ENCODE data around the gene COX6B2.
"Not testable (repeated sequence)": the region's sequence is repeated elsewhere in the genome, so short reads cannot be mapped to it uniquely, and the experiment has no call there.

The COX6B2 gene, protein sequence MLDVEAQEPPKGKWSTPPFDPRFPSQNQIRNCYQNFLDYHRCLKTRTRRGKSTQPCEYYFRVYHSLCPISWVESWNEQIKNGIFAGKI

DNA sequence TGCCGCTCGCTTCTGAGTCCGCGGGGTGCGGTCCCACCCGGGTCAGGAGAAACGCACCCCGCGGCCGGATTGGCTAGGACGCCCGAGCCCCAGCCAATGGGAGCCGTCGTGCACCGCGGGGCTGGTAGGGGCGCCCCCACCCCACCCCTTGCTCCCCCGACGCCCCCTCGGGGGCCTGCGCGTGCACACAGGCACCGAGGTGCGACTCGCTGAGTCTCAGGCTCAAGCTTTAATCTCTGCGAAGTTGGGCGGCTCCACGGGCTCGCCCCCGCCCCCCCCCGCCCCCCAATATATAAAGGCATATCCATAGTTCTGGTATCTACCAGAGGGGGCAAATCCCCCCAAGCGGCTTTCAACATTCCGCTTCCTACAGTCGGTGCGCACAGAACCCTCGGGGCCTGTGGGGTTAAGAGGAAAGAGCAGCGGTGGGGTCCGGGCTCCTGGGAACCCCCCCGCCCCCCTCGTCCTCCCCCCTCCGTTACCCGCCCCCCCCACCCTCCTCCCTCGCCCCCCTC is at the start of gene COX6B2:
TSS of gene COX6B2 (minus strand) at position 22 of the 515 bp plus-strand sequence. CDS start 198 bp downstream, outside the sequence.
- no peak for DNase-seq

DNA sequence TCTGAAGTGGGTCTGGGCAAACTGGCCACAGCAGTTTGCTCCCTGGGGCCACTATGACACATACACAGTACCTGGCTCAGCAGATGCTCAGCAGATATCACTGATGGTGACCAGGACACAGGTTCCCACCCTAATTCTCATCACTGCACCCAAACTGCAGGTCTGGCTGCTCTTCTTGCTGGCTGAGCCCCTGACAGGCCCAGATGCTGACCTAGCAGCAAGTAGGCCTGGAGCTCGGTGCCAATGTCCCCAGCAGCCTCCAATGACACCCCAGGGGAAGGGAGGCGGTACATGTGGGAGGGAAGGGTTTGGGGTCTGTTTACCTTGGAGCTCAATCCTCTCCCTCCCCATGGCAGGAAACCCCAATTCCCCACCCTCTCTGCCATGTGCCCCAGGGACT is 48.0 kb upstream of the COX6B2 start:
- no peak for DNase-seq

DNA sequence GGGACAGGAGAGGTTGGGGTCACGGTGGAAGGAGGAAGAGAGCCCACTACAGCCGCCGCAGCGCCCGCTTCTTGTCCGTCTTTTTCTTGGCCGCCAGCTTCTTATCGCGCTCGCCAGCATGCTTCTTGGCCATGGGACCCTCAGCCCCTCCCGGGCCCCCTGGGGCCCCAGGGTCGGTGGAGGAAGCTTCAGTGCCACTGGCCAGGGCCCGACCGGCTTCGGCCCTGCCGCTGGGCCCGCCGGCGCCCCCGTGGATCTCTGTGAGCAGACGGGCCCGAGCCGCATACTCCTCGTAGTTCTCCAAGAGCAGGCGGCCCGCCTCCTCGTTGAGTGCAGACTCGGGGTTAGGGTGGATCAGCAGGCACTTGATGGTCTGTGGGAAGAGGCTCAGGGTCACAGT is 46.9 kb upstream of the COX6B2 start:
- DNase-seq: not testable (repeated sequence)

DNA sequence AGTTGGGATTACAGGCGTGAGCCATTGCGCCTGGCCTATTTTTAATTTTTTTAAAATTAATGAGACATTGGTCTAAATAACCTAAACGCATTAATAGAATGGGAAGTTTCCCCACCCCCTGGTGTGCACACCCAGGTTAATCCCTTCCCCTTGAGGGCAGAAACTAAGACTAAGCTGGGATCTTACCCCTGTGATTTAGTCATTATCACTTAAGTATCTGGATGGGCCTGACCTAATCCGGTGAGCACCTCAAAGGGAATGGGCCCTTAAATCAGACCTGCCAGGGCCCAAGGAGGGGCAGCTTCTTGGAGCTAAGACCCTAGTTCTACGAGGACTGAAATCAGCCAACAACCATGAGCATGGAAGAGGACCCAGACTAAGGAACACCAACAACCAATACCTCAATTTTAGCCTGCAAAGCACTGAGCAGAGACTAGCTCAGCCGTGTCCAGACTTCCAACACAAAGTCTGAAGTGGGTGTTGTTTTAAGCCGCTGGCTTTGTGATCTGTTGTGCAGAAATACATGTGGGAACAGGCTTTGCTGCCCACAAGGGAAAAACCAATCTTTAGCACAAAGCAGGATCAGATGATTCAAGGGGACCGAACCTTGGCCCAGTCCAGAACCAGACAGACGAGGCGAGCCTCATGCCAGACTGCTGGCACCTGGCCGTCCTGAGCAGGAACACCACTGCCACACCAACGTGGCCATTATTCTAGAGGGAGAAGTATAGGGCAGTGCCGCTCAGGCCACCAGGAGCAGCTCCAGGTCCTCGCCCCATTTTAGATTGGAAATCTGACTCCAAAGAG is 46.0 kb upstream of the COX6B2 start:
- DNase-seq: no peak

DNA sequence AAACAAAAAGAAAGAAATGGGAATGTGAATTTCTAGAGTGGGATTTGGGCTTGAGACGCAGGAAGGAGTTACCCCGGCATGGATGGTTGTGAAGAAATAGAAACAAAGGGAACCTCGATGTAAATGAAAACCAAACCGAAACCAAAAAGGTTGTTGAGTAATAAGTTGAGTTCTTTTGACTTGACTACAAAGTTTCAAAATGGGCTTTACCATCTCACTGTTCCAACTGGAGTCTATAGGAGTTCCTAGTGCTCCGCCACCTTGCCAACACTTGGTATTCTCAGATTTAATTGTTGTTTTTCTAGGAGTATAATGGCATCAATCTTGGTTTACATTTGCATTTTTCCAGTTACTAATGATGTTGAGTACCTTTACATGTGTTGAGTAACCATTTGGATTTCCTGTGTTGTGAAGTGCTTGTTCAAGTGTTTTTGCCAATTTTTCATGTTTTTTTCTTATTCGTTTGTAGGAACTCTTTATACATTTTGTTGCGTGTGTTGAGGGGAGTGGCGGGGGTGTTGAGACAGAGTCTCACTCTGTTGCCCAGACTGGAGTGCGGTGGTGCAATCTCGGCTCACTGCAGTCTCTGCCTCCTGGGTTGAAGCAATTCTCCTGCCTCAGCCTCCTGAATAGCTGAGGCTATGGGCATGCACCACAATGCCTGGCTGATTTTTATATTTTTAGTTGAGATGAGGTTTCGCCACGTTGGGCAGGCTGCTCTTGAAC is 43.8 kb upstream of the COX6B2 start:
- DNase-seq: no peak

DNA sequence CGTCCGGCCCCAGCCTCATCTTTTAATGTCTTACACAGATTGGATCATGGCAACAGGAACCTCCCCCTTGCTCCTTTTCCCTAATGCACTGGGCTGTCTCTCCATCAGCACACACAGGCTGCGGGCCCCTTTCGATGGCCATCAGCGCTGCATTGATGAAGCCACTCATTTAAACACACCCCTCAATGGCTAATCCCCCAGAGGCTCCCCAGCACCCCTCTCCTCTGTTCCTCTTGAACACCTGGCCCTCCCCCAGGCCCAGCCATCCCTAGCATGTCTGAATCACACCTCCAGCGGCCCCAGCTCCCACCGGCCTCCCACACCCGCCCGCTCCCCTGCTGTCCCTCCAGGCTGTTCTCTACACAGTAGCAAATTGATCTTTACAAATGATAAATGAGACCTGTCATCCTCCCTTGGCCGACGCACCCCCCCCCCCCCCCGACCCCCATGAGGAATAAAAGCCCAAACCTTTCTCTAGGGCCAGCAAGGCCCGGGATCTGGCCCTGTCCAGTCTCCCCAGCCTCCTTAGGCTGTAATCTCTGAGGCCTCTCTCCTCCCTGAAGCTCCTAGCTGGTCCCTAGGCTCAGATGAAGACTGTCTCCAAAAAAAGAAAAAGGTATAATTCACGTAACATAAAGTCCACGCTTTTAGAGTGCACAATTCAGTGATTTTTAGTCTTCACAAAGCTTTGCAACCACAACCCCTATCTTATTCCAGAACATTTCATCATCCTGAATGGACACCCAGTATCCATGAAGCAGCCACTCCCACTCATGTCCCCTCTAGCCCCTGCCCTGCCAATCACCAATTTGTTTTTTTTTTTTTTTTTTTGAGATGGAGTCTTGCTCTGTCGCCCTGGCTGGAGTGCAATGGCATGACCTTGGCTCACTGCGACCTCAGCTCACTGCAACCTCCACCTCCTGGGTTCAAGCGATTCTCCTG is 38.6 kb upstream of the COX6B2 start:
- DNase-seq: no peak

DNA sequence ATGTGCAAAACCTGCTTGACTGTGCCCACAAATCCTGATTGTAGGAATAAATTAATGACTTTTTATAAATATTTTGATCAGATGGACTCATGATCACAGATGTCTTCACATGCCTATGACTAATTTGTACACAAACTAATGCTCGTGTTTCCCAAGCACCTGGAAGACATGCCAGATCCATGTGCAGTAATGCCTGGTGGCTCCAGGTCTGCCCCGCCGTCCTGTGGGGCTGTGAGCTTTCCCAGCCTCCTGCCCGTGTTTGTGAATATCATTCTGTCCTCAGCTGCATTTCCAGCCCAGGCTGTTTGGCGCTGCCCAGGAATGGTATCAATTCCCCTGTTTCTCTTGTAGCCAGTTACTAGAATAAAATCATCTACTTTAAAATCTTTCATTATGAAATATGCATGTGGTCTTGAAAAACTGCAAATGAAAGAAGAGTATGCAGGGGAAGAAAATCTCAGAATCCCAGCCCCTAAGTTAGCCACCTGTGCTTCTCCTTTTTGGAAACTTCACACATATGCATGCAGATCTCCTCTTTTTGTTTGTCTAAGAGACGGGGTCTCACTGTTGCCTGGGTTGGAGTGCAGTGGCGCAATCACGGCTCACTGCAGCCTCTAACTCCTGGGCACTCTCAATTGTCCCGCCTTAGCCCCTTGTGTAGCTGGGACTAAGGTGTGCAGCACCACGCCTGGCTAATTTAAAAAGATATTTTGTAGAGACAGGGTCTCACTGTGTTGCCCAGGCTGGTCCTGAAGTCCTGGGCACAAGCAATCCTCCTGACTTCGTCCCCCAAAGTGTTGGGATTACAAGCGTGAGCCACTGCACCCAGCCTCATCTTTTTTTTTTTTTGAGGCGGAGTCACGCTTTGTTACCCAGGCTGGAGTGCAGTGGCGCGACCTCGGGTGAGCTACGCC is 37.4 kb upstream of the COX6B2 start:
- DNase-seq: no peak

DNA sequence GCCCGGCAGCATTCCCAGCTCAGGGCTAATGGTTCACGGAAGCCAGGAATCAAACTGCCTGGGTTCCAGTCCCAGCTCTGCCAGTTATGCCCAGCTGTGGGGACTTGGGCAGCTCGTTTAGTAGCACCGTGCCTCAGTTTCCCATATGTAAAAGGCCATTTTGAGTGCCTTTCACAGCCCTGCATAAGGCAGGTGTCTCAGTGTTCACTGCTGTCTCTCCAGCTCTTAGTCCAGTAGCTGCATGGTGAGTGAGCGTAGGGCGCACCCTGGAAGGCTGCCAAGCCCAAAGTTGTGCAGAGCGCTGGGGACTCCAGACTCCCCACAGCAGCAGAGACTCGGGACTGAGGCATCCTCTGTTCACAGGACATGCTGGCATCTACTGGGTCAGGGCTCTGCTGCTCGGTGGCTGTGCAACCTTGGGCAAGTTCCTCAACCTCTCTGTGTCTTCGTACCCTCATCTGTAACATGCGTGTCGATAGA is 36.7 kb upstream of the COX6B2 start:
- no peak for DNase-seq

DNA sequence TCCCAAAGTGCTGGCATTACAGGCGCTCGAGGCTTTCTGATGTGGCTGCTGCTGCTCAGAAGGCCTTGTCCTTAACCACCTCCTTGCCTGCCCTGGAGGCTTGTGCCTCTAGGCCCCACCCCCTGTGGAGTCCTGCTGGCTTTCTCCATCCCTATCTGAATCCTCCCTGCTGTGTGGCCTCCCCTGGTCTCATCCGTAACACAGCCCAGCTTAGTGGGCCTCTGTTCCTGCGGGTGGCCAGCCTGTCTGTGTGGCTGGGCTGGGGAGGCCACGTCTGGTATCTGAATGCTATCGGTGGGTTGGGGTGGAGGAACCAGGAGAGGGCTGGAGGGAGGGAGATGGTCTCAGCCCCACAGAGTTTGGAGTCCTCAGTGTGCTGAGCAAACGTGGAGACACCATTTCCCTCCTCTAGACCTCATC is 36.0 kb upstream of the COX6B2 start:
- DNase-seq: no peak

DNA sequence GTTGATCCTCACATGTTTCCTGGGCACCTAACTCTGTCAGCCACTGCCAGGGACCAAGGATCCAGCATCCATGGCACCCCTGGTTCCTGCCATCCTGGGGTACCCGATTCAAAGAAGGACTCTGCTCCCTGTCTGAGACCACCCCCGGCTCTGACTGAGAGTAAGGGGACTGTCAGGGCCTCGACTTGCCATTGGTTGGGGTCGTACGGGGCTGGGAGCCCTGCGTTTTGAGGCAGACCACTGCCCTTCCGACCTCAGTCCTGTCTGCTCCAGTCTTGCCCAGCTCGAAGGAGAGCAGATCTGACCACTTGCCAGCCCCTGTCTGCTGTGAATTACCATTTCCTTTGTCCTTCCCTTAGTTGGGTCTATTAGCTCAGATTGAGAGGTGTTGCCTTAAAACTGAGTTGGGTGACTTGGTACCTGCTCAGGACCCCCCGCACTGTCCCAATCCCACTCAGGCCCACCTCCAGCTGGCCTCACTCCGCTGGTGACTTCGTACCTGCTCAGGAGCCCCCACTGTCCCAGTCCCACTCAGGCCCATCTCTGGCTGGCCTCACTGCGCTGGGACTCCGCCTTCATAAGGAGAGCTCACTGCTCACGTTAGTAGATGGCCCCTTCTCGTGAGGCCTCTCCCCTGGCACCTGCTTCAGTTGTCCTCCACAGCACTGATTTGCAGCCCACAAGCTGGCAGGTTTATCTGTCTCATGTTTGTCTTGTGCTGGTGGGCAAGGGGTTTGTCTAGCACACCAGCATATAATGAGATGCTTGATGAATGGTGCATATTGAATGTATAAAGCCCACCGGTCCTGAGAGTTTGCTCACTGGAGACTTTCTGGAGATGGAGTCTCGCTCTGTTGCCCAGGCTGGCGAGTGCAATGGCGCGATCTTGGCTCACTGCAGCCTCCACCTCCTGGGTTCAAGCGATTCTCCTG is 35.1 kb upstream of the COX6B2 start:
- DNase-seq: no peak

DNA sequence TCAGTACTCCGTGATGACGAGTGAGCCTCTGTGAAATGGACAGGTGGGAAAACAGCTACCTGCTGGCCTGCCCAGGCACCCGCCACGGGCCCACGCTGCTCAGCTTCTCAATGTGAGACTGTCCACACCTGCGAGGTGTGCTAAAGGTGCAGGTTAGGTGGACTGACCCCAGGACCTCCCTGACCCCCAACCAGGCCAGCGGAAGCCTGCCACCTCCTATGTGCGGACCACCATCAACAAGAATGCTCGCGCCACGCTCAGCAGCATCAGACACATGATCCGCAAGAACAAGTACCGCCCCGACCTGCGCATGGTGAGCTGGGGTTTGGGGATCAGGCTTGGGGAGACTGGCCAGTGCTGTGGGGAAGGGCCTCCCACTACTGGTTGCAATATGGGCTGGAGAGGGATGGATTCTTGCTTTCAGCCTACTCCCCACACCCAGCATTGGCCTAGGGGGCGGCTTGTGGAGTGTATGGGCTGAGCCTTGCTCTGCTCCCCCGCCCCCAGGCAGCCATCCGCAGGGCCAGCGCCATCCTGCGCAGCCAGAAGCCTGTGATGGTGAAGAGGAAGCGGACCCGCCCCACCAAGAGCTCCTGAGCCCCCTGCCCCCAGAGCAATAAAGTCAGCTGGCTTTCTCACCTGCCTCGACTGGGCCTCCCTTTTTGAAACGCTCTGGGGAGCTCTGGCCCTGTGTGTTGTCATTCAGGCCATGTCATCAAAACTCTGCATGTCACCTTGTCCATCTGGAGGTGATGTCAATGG is 33.4 kb upstream of the COX6B2 start:
- no peak for DNase-seq

DNA sequence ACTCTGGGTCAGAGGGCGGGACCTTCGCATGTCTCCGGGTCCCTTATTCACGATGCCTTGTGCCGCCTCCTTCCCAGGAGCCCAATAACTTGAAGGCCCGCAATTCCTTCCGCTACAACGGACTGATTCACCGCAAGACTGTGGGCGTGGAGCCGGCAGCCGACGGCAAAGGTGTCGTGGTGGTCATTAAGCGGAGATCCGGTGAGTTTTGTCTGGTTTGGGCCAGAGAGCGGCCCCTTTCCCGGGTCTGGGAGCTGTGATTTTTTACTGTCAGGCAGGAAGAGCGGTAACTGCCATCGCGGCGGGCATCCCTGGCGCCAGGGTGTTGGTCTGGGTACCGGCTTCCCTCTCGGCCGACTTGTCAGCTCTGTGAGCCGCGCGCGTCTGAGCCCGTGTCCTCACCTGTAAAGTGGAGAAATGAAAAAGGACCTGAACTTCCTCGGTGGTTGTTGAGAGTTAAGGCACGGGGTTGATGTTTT is 32.0 kb upstream of the COX6B2 start:
- DNase-seq: no peak

DNA sequence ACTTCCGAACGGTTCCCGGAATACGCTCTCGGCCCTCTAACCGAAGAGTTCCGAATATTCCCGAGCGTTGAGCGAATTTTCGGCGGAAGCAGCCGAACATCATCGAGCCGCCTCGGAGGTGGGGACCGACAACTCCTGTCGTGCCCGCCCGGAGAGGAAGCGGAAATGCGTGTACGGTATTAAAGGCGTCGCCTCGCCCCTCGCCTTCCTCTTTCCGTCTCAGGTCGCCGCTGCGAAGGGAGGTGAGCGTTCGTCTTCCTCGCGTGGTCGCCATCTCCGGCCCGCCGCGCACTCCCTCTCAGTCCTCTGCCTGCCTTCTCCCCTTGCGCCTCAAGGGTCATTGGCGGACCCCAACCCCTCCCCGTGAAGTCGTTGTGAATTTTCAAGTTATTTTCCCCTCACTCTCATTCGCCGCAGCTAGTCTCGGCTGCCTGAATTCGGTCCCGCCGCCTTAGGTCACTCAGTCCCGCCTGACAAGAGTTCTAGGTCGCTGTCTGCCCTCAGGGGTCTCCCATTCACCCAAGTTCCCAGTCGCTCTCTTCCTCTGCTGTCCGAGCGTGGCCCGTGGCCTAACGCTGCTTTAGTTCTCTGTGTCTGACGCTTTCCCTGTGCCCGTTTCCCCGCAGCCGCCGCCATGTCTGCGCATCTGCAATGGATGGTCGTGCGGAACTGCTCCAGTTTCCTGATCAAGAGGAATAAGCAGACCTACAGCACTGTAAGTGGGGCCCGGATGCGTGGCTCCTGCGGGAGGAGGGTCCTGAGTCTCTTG is 31.4 kb upstream of the COX6B2 start, which contains the start of gene RPL28:
TSS of gene RPL28 (plus strand) at position 209 of the 769 bp plus-strand sequence. CDS start at position 635, 426 bp downstream.
- DNase-seq: peak; percentile 100

DNA sequence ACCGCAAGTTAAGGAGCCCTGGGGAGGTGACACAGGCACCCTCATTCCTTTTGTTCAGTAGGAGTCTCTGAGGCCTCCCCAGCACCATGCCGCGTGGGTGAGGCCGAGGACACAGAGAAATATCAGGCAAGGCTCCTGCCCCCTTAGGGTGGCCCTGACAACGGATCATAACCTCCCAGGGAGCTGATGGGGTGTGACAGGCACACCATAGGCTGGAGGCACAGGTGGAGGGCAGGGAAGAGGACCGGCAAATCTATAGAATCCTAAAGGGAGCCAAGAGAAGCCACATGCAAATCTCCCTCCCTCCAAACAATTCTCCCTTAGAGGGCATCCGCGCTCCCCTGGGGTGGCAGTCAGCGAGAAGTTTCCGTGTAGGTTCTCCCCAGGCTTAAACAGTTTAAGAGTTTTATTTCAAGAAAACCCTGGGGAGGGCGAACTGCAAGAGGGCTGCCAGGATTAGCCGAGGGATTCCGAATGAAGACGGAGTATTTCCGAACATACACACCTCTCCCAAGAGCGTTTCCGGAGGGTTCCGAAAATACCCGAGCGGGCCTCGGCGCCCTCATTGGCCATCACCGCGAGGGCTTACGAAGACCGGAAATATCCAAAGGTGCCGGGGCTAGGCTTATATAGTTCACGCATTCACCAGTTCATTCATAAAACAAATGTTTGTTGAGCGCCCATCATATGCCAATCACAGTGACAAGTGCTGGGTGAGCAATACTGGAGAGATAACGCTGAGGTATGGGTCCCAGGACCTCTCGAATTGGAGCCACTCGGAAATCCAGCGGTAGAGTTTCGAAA is 30.6 kb upstream of the COX6B2 start:
- DNase-seq: peak; percentile 99

DNA sequence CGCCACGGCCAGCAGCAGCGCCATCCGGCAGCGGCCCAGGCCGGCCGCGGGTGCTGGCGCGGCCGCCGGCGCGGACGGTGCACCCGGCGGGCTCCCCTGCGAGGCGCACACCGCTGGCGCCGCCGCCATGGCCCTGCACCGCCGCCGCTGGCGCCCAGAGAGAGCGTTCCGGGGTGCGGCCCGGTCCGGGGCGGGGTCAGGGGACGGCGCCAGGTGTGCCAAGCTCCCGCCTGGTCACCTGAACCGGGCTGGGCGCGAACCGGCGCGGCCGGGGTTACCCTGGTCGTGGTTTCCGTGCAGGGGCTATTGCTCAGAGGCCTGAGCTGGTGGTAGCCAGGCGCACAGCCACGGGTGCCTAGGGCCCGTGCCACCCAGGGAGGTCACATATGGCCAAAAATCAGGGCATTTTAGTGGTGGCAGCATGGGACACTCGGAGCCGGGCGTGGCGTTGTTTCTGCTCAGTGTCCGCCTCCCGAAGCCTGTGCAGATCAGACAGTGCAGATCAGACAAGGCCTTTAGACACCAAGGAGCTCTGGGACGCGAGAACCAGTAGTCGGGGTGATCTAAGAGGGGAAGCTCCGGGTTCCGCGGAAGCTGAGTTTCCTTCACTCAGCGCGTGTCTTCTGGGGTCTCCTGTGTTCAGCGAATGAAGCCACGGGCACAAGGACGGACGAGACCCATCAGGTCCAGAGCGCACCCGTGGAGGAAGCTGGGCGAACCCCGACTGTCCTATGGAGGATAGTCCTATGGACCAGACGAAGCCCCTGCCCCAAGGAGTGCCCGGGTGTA is 29.8 kb upstream of the COX6B2 start, which contains the start of gene TMEM238:
TSS of gene TMEM238 (minus strand) at position 162 of the 789 bp plus-strand sequence. CDS start at position 129, 33 bp downstream.
- peak; percentile 64 for DNase-seq
